Astrocyte of the hippocampus (primary cell): ENCODE results near the gene SEMA4B.

ENCODE experiments used
- DNase-seq: peaks from one replicate; pipeline ENCODE4 v3.0.0; 2011; ENCODE audit warnings: low read depth, low spot score

The SEMA4B gene

DNA sequence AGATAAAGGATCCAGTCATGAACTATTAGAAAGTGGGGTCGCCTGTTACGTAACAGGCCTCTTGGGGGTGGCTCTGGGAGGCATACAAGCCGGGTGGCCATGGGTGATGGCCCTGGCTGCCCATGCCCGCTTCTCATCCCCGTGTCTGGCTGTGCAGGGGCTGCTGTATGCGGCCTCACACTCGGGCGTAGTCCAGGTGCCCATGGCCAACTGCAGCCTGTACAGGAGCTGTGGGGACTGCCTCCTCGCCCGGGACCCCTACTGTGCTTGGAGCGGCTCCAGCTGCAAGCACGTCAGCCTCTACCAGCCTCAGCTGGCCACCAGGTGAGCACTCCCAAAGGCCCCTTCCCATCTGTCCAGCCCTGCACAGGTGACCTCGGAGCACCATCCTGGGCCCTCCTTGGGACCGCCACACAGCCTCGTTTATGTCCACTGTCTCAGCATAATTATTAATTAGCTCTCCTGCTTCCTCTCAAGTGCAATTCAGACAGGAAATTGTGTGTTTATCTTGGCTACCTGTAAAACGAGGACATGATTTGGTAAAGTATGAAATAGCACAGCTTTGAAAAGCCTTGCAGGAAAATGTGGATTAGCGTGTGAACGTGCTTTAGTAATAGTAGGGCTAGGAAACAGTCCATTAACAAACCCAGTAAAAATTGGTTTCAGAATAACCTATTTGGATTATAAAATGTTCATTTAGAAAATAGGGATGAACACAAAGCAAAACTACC is 24.5 kb downstream of the SEMA4B start:
- no peak for DNase-seq

DNA sequence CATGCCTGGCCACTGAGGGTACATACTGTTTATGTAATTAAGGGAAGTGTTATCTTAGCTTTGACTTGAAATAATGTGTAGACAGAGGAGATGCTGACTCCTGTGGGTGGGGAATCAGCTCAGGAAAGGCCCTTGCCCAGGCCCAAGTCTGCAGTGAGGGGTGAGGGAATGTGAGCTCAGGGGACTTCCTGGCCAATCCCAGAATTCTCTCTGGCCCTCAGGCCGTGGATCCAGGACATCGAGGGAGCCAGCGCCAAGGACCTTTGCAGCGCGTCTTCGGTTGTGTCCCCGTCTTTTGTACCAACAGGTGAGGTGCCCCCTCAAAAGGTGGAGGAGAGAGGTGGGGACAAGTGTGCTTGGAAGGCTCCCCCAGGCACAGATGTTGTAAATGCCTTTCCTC is 26.2 kb downstream of the SEMA4B start:
- no peak for DNase-seq

DNA sequence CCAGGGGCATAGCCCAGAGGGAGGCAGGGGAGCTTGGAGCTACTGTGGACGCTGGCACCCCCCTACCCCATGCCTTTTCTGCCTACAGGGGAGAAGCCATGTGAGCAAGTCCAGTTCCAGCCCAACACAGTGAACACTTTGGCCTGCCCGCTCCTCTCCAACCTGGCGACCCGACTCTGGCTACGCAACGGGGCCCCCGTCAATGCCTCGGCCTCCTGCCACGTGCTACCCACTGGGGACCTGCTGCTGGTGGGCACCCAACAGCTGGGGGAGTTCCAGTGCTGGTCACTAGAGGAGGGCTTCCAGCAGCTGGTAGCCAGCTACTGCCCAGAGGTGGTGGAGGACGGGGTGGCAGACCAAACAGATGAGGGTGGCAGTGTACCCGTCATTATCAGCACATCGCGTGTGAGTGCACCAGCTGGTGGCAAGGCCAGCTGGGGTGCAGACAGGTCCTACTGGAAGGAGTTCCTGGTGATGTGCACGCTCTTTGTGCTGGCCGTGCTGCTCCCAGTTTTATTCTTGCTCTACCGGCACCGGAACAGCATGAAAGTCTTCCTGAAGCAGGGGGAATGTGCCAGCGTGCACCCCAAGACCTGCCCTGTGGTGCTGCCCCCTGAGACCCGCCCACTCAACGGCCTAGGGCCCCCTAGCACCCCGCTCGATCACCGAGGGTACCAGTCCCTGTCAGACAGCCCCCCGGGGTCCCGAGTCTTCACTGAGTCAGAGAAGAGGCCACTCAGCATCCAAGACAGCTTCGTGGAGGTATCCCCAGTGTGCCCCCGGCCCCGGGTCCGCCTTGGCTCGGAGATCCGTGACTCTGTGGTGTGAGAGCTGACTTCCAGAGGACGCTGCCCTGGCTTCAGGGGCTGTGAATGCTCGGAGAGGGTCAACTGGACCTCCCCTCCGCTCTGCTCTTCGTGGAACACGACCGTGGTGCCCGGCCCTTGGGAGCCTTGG is 27.0 kb downstream of the SEMA4B start:
- DNase-seq: no peak

DNA sequence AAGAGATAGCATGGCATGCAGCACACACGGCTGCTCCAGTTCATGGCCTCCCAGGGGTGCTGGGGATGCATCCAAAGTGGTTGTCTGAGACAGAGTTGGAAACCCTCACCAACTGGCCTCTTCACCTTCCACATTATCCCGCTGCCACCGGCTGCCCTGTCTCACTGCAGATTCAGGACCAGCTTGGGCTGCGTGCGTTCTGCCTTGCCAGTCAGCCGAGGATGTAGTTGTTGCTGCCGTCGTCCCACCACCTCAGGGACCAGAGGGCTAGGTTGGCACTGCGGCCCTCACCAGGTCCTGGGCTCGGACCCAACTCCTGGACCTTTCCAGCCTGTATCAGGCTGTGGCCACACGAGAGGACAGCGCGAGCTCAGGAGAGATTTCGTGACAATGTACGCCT is 27.8 kb downstream of the SEMA4B start:
- DNase-seq: no peak

DNA sequence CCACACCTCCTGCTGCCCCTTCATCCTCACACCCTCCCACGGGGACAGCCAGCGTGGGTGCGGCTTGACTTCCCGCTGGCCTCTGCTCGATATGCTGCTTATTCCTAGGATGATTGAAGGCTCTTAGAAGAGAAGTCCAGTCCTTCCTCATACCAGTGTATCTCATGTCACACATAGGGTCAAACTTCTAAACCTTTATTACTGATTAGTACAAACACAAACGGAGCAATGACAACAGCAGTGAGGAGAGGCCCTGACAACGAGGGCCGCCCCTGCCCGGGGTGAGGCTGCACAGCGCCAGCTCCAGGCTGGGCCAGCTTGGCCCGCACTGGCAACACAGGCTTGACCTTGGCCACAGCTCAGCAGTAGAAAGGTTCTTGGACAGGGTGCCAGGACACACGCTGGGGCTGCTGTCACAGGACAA is 29.0 kb downstream of the SEMA4B start:
- DNase-seq: no peak

DNA sequence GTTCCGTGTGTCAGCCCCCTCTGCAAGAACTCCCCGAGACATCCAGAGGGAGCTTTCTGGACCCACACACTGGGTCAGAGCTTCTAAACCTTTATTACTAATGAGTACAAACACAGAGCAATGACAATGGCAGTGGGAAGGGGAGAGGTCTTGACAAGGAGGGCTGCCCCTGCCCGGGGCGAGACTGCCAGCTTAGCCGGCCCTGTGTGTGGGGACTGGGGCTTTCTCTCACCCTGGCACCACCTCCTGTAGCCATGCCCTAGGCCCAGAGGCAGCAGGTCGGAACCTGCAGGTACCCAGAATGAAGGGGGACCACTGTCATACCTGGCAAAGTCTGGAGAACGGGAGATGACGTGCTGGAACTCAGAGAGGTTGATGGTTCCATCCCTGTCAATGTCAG is 29.5 kb downstream of the SEMA4B start:
- DNase-seq: no peak

DNA sequence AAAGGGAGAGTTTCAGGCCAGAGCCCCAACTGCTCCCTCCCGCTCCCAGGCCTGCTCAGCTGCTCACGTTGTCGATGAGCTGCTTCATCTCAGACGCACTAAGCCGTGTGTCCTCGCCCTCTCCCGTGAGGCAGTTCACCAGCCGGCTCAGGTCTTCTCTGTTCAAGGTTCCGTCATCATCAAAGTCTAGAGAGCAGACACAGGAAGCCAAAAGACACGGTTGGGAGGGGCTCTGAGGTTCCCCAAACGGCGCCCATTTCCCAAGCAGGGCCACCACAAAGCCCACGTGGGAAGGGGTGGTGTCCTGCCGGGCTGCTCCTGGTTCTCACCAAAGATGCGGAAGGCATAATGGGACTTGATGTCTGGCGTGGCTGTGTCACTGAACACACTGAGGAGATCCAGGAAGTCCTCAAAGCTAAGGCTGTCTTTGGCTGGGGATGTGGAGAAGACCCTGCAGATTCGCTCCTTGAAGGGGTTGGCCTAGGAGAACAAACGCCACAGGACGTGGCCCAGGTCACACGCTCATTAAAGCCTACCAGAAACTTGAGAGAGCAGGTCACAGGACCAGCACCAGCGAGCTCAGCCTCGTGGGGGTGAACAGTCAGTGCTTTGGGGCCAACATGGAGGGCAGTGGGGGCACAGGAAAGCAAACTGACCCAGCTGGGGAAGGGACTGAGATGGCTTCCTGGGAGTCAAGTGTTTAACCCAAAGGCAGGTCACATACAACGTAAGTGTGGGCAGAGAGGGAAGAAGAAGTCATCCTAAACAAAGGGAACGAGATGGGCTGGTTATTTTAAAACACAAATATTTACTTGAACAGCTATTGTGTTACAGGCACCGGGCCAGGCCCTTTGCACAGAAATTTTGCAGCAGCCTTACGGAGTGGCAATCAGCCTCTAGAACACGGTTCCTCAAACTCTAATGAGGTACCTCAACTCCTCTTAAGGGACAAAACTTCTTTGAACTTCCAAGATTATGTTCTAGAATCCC is 30.2 kb downstream of the SEMA4B start:
- no peak for DNase-seq

DNA sequence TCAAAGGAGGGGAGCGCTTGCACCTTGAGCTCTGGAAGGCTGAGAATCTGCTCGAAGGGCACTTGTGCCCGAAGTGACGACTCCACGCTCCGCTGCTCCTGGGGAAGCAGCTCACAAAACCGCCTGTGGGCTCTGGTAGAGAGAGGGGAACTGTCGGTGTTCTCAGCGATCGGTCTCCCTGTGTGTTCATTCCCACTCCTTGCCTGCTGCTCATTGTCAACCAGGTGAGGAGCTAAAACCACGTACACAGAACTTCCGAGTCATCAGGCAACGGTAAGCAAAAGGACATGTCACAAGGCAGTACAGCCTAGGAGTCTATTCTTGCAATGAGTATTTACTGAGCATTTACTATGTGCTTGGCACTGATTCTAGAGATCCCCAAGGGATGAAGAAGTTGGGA is 31.1 kb downstream of the SEMA4B start:
- DNase-seq: no peak

DNA sequence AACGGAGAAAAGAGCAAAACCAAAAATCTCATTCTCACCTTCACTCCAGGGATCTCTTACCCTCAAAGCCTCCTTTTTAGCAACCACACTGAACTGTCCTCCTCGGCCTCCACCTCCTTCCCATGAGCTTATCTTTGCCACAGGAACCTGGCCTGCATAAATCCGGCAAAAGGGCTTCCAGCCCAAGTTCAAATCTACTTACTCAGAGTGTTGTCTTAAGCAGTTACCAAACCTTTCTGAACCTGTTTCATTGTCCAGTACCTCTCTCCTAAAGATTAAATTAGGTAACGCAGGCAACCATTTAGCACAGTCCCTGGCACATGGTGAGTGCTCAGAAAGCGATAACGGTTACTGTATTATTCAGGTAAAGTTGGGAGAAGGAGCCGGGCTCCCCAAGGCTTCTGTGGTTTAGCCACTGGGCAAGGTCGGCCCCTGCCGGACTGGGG is 31.8 kb downstream of the SEMA4B start:
- no peak for DNase-seq

DNA sequence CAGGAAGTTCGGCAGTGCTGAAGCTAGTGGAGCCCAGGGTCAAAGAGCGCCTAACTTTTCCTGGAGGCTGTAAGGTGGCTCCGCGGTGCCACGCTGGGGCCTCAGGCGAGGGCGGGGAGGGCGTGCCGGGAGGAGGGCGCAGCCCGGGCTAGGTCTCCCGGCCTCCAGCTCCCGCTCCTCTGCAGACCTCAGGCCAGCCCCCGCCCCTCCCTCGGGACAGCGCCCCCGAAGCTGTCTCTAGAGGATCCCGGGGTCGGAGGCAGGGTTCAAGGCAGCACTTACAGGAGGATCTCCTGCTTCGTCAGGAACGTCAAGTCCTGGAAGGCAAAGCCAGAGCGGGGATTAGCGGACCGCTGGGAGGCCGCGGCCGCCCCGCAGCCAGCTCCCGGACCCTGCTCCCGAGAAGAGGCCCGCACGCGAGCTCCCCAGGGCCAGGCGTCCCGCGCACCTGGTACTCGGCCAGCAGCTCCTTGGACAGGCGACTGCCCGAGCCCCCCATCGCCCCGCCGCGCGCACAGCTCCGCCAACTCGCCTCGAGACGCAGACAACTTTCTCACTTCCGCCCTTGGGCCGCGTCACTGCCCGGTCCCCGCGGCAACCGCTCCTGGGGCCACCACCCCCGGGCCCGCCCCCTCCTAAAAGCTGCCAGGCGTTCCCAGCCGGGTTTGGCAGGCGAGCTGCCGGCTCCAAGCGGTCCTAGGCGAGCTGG is 32.4 kb downstream of the SEMA4B start, which contains the start of gene CIB1:
TSS of gene CIB1 (minus strand) at position 555 of the 709 bp plus-strand sequence. CDS start at position 499, 56 bp downstream.
- peak; percentile 99 for DNase-seq

DNA sequence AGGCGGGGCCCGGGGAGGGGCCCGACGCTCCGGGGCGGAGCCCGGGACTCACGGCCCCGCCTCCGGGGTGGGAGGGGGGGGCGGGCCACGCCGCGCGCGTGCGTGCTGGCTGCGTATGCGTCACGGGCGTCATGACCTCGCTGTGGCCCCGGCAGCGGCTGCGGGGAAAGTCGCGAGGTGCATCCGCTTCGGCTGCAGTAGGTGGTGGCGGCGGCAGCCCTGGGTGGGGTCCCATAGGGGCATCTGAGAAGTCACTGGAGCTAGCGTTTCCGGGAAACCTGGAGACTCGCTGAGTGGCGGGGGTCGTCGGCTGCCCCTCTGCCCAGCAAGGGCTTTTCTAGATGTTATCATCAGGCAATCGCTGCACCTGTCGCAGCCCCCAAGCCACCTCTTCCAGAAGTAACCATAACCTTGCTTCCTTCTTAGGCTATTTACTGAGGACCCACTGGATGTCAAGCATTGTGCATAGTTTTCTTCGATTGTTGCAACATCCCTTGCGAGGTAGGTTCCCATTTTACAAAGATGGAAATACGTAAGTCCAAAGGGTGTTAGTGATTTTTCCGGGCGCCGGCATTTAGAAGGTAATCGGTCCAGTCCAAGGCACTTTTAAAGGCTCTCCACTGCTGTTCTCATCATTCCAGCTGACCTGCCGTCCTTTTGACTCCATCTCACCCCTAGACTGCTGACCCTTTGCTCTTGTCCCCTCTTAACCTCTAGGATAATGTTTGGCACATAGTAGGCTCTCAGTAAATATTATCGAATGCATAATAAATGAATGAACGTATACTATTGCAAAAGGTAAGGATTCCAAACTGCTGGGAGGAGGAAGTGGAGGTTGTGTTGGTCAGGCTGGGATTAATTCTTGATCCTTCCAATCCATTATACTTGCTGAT is 33.2 kb downstream of the SEMA4B start, which contains the start of gene GDPGP1:
TSS of gene GDPGP1 (plus strand) at position 114 of the 893 bp plus-strand sequence. CDS start 6,700 bp downstream, outside the sequence.
- DNase-seq: no peak

DNA sequence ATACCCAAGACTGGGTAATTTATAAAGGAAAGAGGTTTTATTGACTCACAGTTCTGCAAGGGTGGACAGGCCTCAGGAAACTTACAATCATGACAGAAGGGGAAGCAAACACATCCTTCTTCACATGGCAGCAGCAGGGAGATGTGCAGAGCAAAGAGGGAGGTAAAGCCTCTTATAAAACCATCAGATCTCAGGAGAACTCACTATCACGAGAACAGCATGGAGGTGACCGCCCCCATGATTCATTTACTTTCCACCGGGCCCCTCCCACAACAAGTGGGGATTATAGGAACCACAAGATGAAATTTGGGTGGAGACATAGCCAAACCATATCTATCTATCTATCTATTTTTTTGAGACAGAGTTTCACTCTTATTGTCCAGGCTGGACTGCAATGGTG is 38.2 kb downstream of the SEMA4B start:
- no peak for DNase-seq

DNA sequence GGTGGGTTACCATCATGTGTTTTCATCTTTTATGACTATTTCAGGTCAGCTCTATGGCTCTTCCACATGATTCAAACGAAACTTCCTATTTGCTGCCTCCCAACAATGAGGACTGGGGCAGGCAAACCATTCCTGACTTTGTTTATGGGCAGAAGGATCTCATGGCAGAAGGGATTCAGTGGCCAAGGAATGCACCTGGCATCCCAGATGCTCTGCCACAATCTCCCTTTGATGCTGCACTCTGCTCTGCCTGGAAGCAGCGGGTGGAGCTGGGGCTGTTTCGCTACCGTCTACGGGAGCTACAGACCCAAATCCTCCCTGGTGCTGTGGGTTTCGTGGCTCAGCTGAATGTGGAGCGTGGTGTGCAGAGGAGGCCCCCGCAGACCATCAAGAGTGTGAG is 39.7 kb downstream of the SEMA4B start:
- no peak for DNase-seq

DNA sequence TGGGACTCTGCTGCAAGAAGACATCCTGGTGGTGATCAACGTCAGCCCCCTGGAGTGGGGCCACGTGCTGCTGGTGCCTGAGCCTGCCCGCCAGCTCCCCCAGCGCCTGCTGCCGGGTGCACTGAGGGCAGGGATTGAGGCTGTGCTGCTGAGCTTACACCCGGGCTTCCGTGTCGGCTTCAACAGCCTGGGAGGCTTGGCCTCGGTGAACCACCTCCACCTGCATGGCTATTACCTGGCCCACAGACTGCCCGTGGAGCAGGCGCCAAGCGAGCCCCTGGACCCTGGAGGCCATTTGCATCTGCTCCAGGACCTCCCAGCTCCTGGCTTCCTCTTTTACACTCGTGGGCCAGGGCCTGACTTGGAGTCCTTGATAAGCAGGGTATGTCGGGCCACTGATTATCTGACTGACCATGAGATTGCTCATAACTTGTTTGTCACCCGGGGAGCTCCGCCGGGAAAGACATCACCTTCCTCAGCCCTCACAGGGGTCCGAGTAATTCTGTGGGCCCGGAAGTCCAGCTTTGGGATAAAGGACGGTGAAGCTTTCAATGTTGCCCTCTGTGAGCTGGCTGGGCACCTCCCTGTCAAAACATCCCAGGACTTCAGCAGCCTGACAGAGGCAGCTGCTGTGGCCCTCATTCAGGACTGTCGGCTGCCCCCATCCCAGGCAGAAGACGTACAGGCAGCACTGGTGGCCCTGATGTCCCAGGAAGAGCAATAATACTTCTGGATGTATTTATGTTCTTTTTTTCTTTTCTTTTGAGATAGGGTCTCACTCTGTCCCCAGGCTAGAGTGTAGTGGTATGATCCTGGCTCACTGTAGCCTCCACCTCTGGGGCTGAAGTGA is 40.4 kb downstream of the SEMA4B start:
- DNase-seq: no peak

DNA sequence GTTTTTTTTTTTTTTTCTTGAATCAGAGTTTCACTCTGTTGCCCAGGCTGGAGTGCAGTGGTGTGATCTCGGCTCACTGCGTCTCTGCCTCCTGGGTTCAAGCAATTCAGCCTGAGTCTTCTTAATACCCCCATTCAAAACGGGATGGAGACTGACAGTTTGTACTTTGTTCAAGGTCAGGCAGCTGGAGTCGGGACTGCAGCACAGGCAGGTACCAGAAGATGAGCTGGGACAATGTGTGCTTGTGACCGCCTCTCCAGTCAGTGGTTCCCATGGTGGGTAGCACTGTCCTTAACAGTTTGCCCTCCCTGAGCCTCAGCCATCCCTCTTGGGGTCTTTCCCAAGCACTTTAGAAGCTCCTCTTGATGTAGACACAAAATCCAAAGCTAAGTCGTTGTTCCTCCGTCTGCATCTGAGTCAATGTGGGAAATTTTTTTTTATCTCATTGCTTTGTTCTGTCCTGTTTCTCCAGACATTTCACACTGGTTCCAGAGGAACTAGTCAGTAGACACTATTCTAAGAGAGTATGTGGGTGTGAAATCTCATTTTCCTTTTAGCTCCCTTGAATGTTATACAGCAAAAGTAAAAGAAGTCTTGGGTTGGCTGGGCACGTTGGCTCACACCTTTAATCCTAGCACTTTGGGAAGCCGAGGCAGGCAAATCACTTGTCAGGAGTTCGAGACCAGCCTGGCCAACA is 43.0 kb downstream of the SEMA4B start:
- no peak for DNase-seq

DNA sequence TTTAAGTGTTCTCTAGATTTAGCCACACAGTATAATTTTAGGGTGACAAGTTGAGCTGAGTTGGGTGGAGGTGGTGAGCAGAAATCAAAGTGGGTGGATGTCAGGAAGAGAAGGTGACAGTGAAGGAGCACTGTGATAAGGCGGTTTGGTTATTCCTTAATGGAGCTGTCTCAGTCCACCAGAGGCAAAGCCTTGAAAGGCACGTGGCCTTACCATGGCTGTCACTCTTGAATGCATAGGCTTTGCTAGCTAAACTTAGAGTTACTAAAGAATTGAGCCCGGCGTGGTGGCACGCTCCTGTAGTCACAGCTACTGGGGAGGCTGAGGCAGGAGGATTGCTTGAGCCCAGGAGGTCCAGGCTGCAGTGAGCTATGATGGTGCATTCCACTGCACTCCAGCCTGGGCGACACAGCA is 47.7 kb downstream of the SEMA4B start:
- no peak for DNase-seq

DNA sequence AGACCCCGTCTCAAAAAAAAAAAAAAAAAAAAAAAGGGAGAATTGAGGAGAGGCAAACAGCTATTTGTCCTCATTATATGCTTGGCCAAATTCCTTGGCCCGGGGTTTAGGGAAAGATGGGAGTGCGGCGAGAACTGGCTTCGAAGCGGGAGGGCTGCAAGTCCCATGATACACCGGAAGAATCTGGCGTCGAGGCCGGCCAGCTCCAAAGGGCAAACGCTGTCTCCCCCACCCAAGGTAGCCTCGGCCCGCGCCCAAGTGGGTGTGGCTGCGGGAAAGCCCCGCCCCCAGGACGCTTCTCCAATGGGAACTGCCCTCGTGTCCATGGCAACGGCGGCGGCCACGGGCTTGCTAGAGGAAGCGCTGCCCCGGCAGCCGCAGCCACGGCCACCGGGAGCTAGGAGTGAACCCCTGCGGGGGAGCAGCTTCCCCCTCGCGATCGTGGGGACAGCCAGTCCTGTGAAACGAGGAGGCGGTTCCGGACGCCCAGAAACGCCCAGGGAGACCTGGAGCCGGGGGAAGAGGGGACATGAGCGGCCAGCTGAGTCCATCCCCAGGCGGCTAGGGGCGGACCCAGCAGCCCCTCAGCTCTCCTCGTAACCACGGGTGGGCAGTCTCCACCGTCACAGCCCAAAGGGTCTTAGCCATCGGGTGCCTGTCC is 48.2 kb downstream of the SEMA4B start, which contains the start of gene TTLL13:
TSS of gene TTLL13 (plus strand) at position 354 of the 661 bp plus-strand sequence. CDS start 1,075 bp downstream, outside the sequence.
- peak; percentile 93 for DNase-seq
